GM21360 (cell line): ENCODE results near the gene GSX2.
A peak's percentile ranks its signal among the peaks of the same experiment; 100 is the strongest.
"Not testable (repeated sequence)": the region's sequence is repeated elsewhere in the genome, so short reads cannot be mapped to it uniquely, and the experiment has no call there.

ENCODE experiments used
- ATAC-seq: cut with Tn5 transposase; IDR thresholded peaks from one replicate; pipeline ENCODE4 v1.9.1; 2021; ENCODE audit warnings: mild to moderate bottlenecking, moderate library complexity; ENCODE audit not compliant: unreplicated experiment

The GSX2 gene

GRCh38 chr4:54099748-54100574 is at the start of gene GSX2:
GSX2 (plus strand) TSS chr4:54100163; CDS start chr4:54100345, 182 bp downstream.
- no peak for ATAC-seq

- no peak for ATAC-seq
Measured at GRCh38 chr4:54050214-54050904, 49.6 kb upstream of the GSX2 start.

- ATAC-seq, result not testable (repeated sequence)
Measured at GRCh38 chr4:54053322-54053721, 46.6 kb upstream of the GSX2 start.

- ATAC-seq, result no peak
Measured at GRCh38 chr4:54054501-54054900, 45.5 kb upstream of the GSX2 start.

GRCh38 chr4:54055494-54055893 is 44.5 kb upstream of the GSX2 start:
- ATAC-seq, result no peak

- no peak for ATAC-seq
Measured at GRCh38 chr4:54056360-54056759, 43.6 kb upstream of the GSX2 start.

- ATAC-seq, result no peak
Measured at GRCh38 chr4:54058171-54058570, 41.8 kb upstream of the GSX2 start.

GRCh38 chr4:54060116-54060515 is 39.8 kb upstream of the GSX2 start:
- ATAC-seq, result no peak

GRCh38 chr4:54061067-54061466 is 38.9 kb upstream of the GSX2 start:
- no peak for ATAC-seq

GRCh38 chr4:54061873-54062272 is 38.1 kb upstream of the GSX2 start:
- ATAC-seq, result no peak

- ATAC-seq, result no peak
Measured at GRCh38 chr4:54062392-54062791, 37.6 kb upstream of the GSX2 start.

- ATAC-seq, result no peak
Measured at GRCh38 chr4:54063229-54063628, 36.7 kb upstream of the GSX2 start.

GRCh38 chr4:54063737-54064316 is 36.1 kb upstream of the GSX2 start:
- ATAC-seq, result peak; percentile 20

GRCh38 chr4:54064317-54065111 is 35.4 kb upstream of the GSX2 start, which contains the start of gene CHIC2:
CHIC2 (minus strand) TSS chr4:54064605; CDS start chr4:54064300, 305 bp downstream.
- peak; percentile 91 for ATAC-seq

- no peak for ATAC-seq
Measured at GRCh38 chr4:54065282-54066087, 34.5 kb upstream of the GSX2 start.

- no peak for ATAC-seq
Measured at GRCh38 chr4:54066088-54066415, 33.9 kb upstream of the GSX2 start.

- no peak for ATAC-seq
Measured at GRCh38 chr4:54066718-54067129, 33.2 kb upstream of the GSX2 start.

GRCh38 chr4:54067166-54067565 is 32.8 kb upstream of the GSX2 start:
- no peak for ATAC-seq

- no peak for ATAC-seq
Measured at GRCh38 chr4:54073271-54073880, 26.6 kb upstream of the GSX2 start.

- ATAC-seq, result no peak
Measured at GRCh38 chr4:54074381-54074780, 25.6 kb upstream of the GSX2 start.
